Upper lobe of right lung (tissue), 1 donor: Measurements from ENCODE around the gene PPP2R3C. TPM values are rescaled to one million over a fixed set of nuclear protein-coding genes. Genes with fewer than 3 reads are reported as not detected.
"Not testable (repeated sequence)": the region's sequence is repeated elsewhere in the genome, so short reads cannot be mapped to it uniquely, and the experiment has no call there.

Experiments used
- ATAC-seq: fragments of 200-7000 bp; cut with Tn5 transposase; one replicate; pipeline ENCODE4 v1.9.1; 2020; ENCODE audit warnings: mild to moderate bottlenecking, moderate library complexity
- DNase-seq: peaks from one replicate; pipeline ENCODE4 v3.0.0-alpha.2; 2020
- H3K27ac ChIP-seq: fragments of 200-600 bp; one replicate; pipeline ENCODE4 v1.8.0; 2022
- H3K27me3 ChIP-seq: fragments of 200-600 bp; one replicate; pipeline ENCODE4 v1.8.0; 2022; ENCODE audit warnings: mild to moderate bottlenecking
- H3K36me3 ChIP-seq: fragments of 200-600 bp; one replicate; pipeline ENCODE4 v1.8.0; 2022
- H3K4me1 ChIP-seq: fragments of 200-600 bp; one replicate; pipeline ENCODE4 v1.8.0; 2022
- H3K4me3 ChIP-seq: fragments of 200-600 bp; one replicate; pipeline ENCODE4 v1.8.0; 2022; ENCODE audit warnings: mild to moderate bottlenecking
- H3K9me3 ChIP-seq: fragments of 200-600 bp; one replicate; pipeline ENCODE4 v1.8.0; 2022
- CTCF ChIP-seq: fragments of 200-600 bp; IDR thresholded peaks from one replicate; pipeline ENCODE4 v1.8.0; 2022; ENCODE audit warnings: antibody characterized with exemption
- intact Hi-C: fragments of 100-400 bp; cut with DNase I; formaldehyde crosslinking; loops from one replicate; pipeline ENCODE4 v1.11.0; 2022
- total RNA-seq: library from RNA; stranded (reverse); fragmentation: NEBNext Ultra II Directional; extraction: Animal tissue kit (Norgen Biotek cat#: 25700); gene quantifications from one replicate; pipeline ENCODE4 v1.2.1, GENCODE V29; 2021
- donor health status: DM: no; HTN: yes; CAD: no; lungs with severe emphysema.

Gene PPP2R3C
- total RNA-seq, 1 donor from 2014 or later, result 34.2 TPM

GRCh38 chr14:35159742-35160409, 38.1 kb upstream of the PPP2R3C start:
- no peak overlapping the region for H3K27ac ChIP-seq
- ATAC-seq, result peak; percentile 41

GRCh38 chr14:35158951-35159653, 37.3 kb upstream of the PPP2R3C start:
- ATAC-seq (no peak), DNase-seq (no peak)
- H3K27me3 ChIP-seq, result no peaks in the 10 kb centered on the region
- H3K9me3 ChIP-seq, result no peaks in the 10 kb centered on the region
- peaks cover 19% of the 10 kb centered on the region for H3K4me1 ChIP-seq
- H3K36me3 ChIP-seq, result no peaks in the 10 kb centered on the region
- no peak overlapping the region for H3K27ac ChIP-seq
- intact Hi-C loops, result no loop called here
- no peak for TF ChIP-seq CTCF
- no peak overlapping the region for H3K4me3 ChIP-seq

More at GRCh38 chr14:35159742-35160409, 38.1 kb upstream of the PPP2R3C start:
- Histone ChIP-seq H3K9me3 (no peaks in the 10 kb centered on the region), H3K36me3 (no peaks in the 10 kb centered on the region), H3K4me1 (peaks cover 19% of the 10 kb centered on the region), H3K27me3 (no peaks in the 10 kb centered on the region), H3K4me3 (no peak overlapping the region)
- no peak for TF ChIP-seq CTCF
- intact Hi-C loops, result no loop called here
- no peak for DNase-seq

- intact Hi-C loops, result no loop called here
- H3K27me3 ChIP-seq, result no peaks in the 10 kb centered on the region
- H3K4me3 ChIP-seq, result no peak overlapping the region
- TF ChIP-seq CTCF, result no peak
- H3K27ac ChIP-seq, result no peak overlapping the region
- no peaks in the 10 kb centered on the region for H3K9me3 ChIP-seq
- no peaks in the 10 kb centered on the region for H3K36me3 ChIP-seq
- no peak for ATAC-seq
- no peak for DNase-seq
- H3K4me1 ChIP-seq, result peaks cover 19% of the 10 kb centered on the region
These were observed 36.7 kb upstream of the PPP2R3C start for GRCh38 chr14:35158491-35158890.

GRCh38 chr14:35155962-35156361, 34.2 kb upstream of the PPP2R3C start:
- DNase-seq, result no peak
- Histone ChIP-seq H3K27me3 (no peaks in the 10 kb centered on the region), H3K9me3 (no peaks in the 10 kb centered on the region), H3K36me3 (no peaks in the 10 kb centered on the region), H3K27ac (no peak overlapping the region), H3K4me1 (peaks cover 15% of the 10 kb centered on the region), H3K4me3 (no peak overlapping the region)
- peak; percentile 41 for ATAC-seq
- intact Hi-C loops, result no loop called here
- no peak for TF ChIP-seq CTCF

GRCh38 chr14:35154016-35154415, 32.2 kb upstream of the PPP2R3C start:
- TF ChIP-seq CTCF, result no peak
- ATAC-seq (no peak), DNase-seq (no peak)
- H3K9me3 ChIP-seq, result no peaks in the 10 kb centered on the region
- H3K27ac ChIP-seq, result no peak overlapping the region
- peaks cover 9% of the 10 kb centered on the region for H3K4me1 ChIP-seq
- no peaks in the 10 kb centered on the region for H3K36me3 ChIP-seq
- intact Hi-C loops, result no loop called here
- H3K27me3 ChIP-seq, result no peaks in the 10 kb centered on the region
- no peak overlapping the region for H3K4me3 ChIP-seq

GRCh38 chr14:35152531-35152930, 30.7 kb upstream of the PPP2R3C start:
- H3K27ac ChIP-seq, ATAC-seq, intact Hi-C loops, H3K9me3 ChIP-seq, H3K4me1 ChIP-seq, H3K4me3 ChIP-seq, H3K36me3 ChIP-seq, H3K27me3 ChIP-seq, DNase-seq: not testable (repeated sequence)
